Prostate gland (tissue), 2 donors: ENCODE results near the gene CDCA7L.

Source experiments
- CTCF ChIP-seq, 4 experiments: fragments of 200-600 bp in 2 of 4; fragments of 450-650 bp in 2 of 4; sonication (generic) in 2 of 4; IDR thresholded peaks; 1 replicate in 3 of 4; 2 replicates in 1 of 4; pipeline ENCODE4 v1.5.1; 2016 to 2019; ENCODE audit warnings: antibody characterized with exemption in 4 of 4, mild to moderate bottlenecking in 2 of 4, moderate library complexity in 2 of 4
- POLR2A ChIP-seq: fragments of 450-650 bp; IDR thresholded peaks from one replicate; pipeline ENCODE4 v1.6.1; 2016; ENCODE audit warnings: antibody characterized with exemption, mild to moderate bottlenecking
- POLR2AphosphoS5 ChIP-seq: sonication (generic); formaldehyde crosslinking; IDR thresholded peaks from one replicate; pipeline ENCODE4 v1.6.1; 2017; ENCODE audit warnings: antibody characterized with exemption

GRCh38 chr7:21927693-21928092, 18.0 kb downstream of the CDCA7L start:
- TF ChIP-seq CTCF (IDR thresholded peaks at IDR 0.05) (no peak), POLR2A (no peak), POLR2AphosphoS5 (no peak)
